Hepatocyte (in vitro differentiated cells): ENCODE results near the gene CSKMT. TPM values are rescaled to one million over a fixed set of nuclear protein-coding genes. Genes with fewer than 3 reads are reported as not detected.

Experiments
- DNase-seq: peaks from one replicate; pipeline ENCODE4 v3.0.0-alpha.2; 2016; ENCODE audit warnings: low spot score
- H2AFZ ChIP-seq: fragments of 200-600 bp; sonication (generic); 2 replicates; pipeline ENCODE4 v1.6.0; 2016; ENCODE audit warnings: antibody characterized with exemption, mild to moderate bottlenecking
- H3K27ac ChIP-seq: fragments of 200-600 bp; sonication (generic); 2 replicates; pipeline ENCODE4 v1.5.1; 2016; ENCODE audit warnings: mild to moderate bottlenecking
- H3K27me3 ChIP-seq: fragments of 200-600 bp; sonication (generic); 2 replicates; pipeline ENCODE4 v1.6.1; 2016
- H3K36me3 ChIP-seq: fragments of 200-600 bp; sonication (generic); replicated peaks from 2 replicates; pipeline ENCODE4 v1.5.1; 2016; ENCODE audit warnings: low read depth; ENCODE audit not compliant: insufficient read depth
- H3K4me1 ChIP-seq: fragments of 200-600 bp; sonication (generic); 2 replicates; pipeline ENCODE4 v1.5.1; 2016; ENCODE audit warnings: mild to moderate bottlenecking, moderate library complexity; ENCODE audit not compliant: insufficient read depth
- H3K4me2 ChIP-seq: fragments of 200-600 bp; sonication (generic); 2 replicates; pipeline ENCODE4 v1.6.0; 2016
- H3K4me3 ChIP-seq: fragments of 200-600 bp; sonication (generic); 2 replicates; pipeline ENCODE4 v1.5.1; 2016; ENCODE audit warnings: mild to moderate bottlenecking
- H3K79me2 ChIP-seq: fragments of 200-600 bp; sonication (generic); 2 replicates; pipeline ENCODE4 v1.6.0; 2017; ENCODE audit warnings: mild to moderate bottlenecking
- H3K9me2 ChIP-seq: fragments of 200-600 bp; sonication (generic); replicated peaks from 2 replicates; pipeline ENCODE4 v1.6.0; 2017; ENCODE audit warnings: mild to moderate bottlenecking; ENCODE audit not compliant: insufficient read depth
- H3K9me3 ChIP-seq: fragments of 200-600 bp; sonication (generic); 2 replicates; pipeline ENCODE4 v1.5.1; 2016; ENCODE audit warnings: low read depth, mild to moderate bottlenecking
- H4K20me1 ChIP-seq: fragments of 200-600 bp; sonication (generic); 2 replicates; pipeline ENCODE4 v1.6.0; 2016; ENCODE audit warnings: mild to moderate bottlenecking; ENCODE audit not compliant: insufficient read depth, poor library complexity, severe bottlenecking
- EZH2 ChIP-seq: fragments of 200-600 bp; sonication (generic); IDR thresholded peaks from 2 replicates; pipeline ENCODE4 v1.6.1; 2016; ENCODE audit warnings: antibody characterized with exemption, mild to moderate bottlenecking, borderline replicate concordance
- EZH2phosphoT487 ChIP-seq: fragments of 200-600 bp; sonication (generic); IDR thresholded peaks from one replicate; pipeline ENCODE4 v1.6.1; 2018; ENCODE audit warnings: antibody characterized with exemption, mild to moderate bottlenecking, low read depth, moderate library complexity; ENCODE audit not compliant: unreplicated experiment, severe bottlenecking
- WGBS: methylation state at CpG from one replicate; pipeline ENCODE4 v1.1.6; 2016; ENCODE audit warnings: low lambda C conversion rate; ENCODE audit errors: missing lambda C conversion rate; 5-methylcytosine and 5-hydroxymethylcytosine counted together
- polyA plus RNA-seq: library from polyadenylated mRNA; unstranded; fragments of >200 nt; fragmentation: Nextera tagmentation; extraction: Ambion mirVana; gene quantifications from 2 replicates; pipeline ENCODE4 v1.2.1, GENCODE V29; 2016
- total RNA-seq: library from RNA; depleted of rRNA; stranded (reverse); fragments of >200 nt; gene quantifications from 2 replicates; pipeline ENCODE4 v1.2.3, GENCODE V29; 2014
- TF ChIP-seq, protein P1 (sequence below): fragments of 200-600 bp; sonication (generic); IDR thresholded peaks from 2 replicates; pipeline ENCODE4 v1.5.1; 2016; ENCODE audit warnings: antibody characterized with exemption, mild to moderate bottlenecking; ENCODE audit not compliant: poor library complexity

CSKMT gene
- total and polyA plus RNA-seq, 2 experiments from 2014 or later: 5.7 to 22.5 TPM

DNA sequence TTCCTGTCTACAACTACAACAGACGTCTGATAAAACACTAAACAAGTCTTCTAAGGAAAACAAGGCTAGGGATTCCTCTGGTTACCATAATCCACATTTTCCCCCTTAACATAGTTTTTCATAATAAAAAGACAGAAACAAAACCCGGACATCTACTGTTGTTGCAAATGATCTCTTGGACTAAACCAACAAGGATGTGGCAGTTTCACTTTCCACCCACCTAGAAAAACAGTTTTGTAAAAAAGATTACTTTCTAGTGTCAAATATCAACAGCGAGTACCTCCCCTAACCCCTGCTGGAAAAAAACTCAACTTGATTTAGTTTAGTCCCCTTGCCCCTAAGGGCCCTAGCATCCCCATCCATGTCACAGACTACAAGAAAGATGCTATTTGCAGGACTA lies 47.7 kb downstream of the CSKMT start:
- Histone ChIP-seq H3K4me2 (peak overlapping the region; percentile 11), H3K27ac (peak overlapping the region; percentile 74), H3K36me3 (no peaks in the 10 kb centered on the region), H3K27me3 (no peaks in the 10 kb centered on the region), H3K4me3 (no peak overlapping the region), H2AFZ (no peak overlapping the region), H3K9me2 (no peaks in the 10 kb centered on the region), H3K9me3 (no peaks in the 10 kb centered on the region), H3K79me2 (peaks cover 29% of the 10 kb centered on the region), H4K20me1 (no peaks in the 10 kb centered on the region), H3K4me1 (peaks cover 38% of the 10 kb centered on the region)
- no peak for DNase-seq
- WGBS: 79% methylated on average over 3 of the region's 3 CpGs
- TF ChIP-seq, protein P1, sequence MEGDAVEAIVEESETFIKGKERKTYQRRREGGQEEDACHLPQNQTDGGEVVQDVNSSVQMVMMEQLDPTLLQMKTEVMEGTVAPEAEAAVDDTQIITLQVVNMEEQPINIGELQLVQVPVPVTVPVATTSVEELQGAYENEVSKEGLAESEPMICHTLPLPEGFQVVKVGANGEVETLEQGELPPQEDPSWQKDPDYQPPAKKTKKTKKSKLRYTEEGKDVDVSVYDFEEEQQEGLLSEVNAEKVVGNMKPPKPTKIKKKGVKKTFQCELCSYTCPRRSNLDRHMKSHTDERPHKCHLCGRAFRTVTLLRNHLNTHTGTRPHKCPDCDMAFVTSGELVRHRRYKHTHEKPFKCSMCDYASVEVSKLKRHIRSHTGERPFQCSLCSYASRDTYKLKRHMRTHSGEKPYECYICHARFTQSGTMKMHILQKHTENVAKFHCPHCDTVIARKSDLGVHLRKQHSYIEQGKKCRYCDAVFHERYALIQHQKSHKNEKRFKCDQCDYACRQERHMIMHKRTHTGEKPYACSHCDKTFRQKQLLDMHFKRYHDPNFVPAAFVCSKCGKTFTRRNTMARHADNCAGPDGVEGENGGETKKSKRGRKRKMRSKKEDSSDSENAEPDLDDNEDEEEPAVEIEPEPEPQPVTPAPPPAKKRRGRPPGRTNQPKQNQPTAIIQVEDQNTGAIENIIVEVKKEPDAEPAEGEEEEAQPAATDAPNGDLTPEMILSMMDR: no peak
- TF ChIP-seq EZH2: no peak
- no peak for TF ChIP-seq EZH2phosphoT487

- TF ChIP-seq EZH2phosphoT487 (no peak), EZH2 (no peak)
- TF ChIP-seq, protein P1: no peak
- H3K36me3 ChIP-seq: no peaks in the 10 kb centered on the region
- 63% methylated on average over 2 of the region's 2 CpGs for WGBS
- DNase-seq: peak; percentile 79
- H3K27me3 ChIP-seq: no peaks in the 10 kb centered on the region
- H2AFZ ChIP-seq: no peak overlapping the region
- peak overlapping the region; percentile 34 for H3K4me2 ChIP-seq
- no peak overlapping the region for H3K4me3 ChIP-seq
- peaks cover 34% of the 10 kb centered on the region for H3K4me1 ChIP-seq
- no peaks in the 10 kb centered on the region for H3K9me3 ChIP-seq
- peaks cover 29% of the 10 kb centered on the region for H3K79me2 ChIP-seq
- peaks cover 3% of the 10 kb centered on the region for H4K20me1 ChIP-seq
- no peaks in the 10 kb centered on the region for H3K9me2 ChIP-seq
- peak overlapping the region; percentile 74 for H3K27ac ChIP-seq
Measured at GRCh38 chr11:62713343-62713742, 48.2 kb downstream of the CSKMT start.

- WGBS: 94% methylated on average over 24 of the region's 24 CpGs
- no peaks in the 10 kb centered on the region for H3K9me2 ChIP-seq
- H3K27ac ChIP-seq: no peak overlapping the region
- DNase-seq: no peak
- peaks cover 22% of the 10 kb centered on the region for H3K4me1 ChIP-seq
- H3K27me3 ChIP-seq: no peaks in the 10 kb centered on the region
- H3K4me2 ChIP-seq: no peak overlapping the region
- TF ChIP-seq EZH2phosphoT487 (no peak), EZH2 (no peak)
- TF ChIP-seq, protein P1: no peak
- H2AFZ ChIP-seq: no peak overlapping the region
- H3K9me3 ChIP-seq: no peaks in the 10 kb centered on the region
- no peak overlapping the region for H3K4me3 ChIP-seq
- peaks cover 4% of the 10 kb centered on the region for H4K20me1 ChIP-seq
- H3K36me3 ChIP-seq: no peaks in the 10 kb centered on the region
- H3K79me2 ChIP-seq: peaks cover 50% of the 10 kb centered on the region
Measured at GRCh38 chr11:62715150-62716130, 50.3 kb downstream of the CSKMT start.
